AG04449 (cell line): ENCODE data around the gene NUP214.
"Not testable (repeated sequence)": the region's sequence is repeated elsewhere in the genome, so short reads cannot be mapped to it uniquely, and the experiment has no call there.

ENCODE experiments used
- CTCF ChIA-PET: fragments of 350-600 bp; formaldehyde crosslinking; extraction: SDS; loops from one replicate; lab custom pipeline; 2021; ENCODE audit warnings: antibody characterized with exemption; lab: Yijun Ruan, JAX
- POLR2A ChIA-PET: fragments of 400-600, 350-600 bp; formaldehyde crosslinking; extraction: SDS; loops from one replicate; lab custom pipeline; 2020; ENCODE audit warnings: antibody characterized with exemption, inconsistent platforms; lab: Yijun Ruan, JAX
- DNase-seq: peaks from one replicate; pipeline ENCODE4 v3.0.0-alpha.2; 2010; ENCODE audit warnings: low read depth, low spot score
- H3K4me3 ChIP-seq: 2 replicates; pipeline ENCODE4 v1.5.1; 2011; ENCODE audit warnings: low read depth, mild to moderate bottlenecking, control low read depth, low read length
- CTCF ChIP-seq: IDR thresholded peaks from one replicate; pipeline ENCODE4 v1.5.1; 2011; ENCODE audit warnings: mild to moderate bottlenecking, moderate library complexity, low read length, control low read depth, inconsistent platforms; ENCODE audit not compliant: insufficient read depth; ENCODE audit errors: missing control alignments

The NUP214 gene

GRCh38 chr9:131148966-131149687, 23.7 kb downstream of the NUP214 start:
- no peak for TF ChIP-seq CTCF
- DNase-seq = no peak
- CTCF ChIA-PET = interaction anchor here (1.0 kb wide), 3 partner anchors 11 to 187 kb away, joined by 3 to 6 read pairs (median 4); no protein-coding TSS in a partner anchor
- POLR2A ChIA-PET = interaction anchor here (0.6 kb wide), 1 partner anchor 224 kb away, joined by 4 read pairs; no protein-coding TSS in a partner anchor
- no peak overlapping the region for H3K4me3 ChIP-seq

- no peak for DNase-seq
- ChIA-PET POLR2A (interaction anchor here (0.6 kb wide), 2 partner anchors 224 to 570 kb away, joined by 3 to 4 read pairs; no protein-coding TSS in a partner anchor), CTCF (interaction anchor here (1.0 to 1.4 kb wide), 3 partner anchors 12 to 200 kb away, joined by 4 read pairs; no protein-coding TSS in a partner anchor)
- no peak overlapping the region for H3K4me3 ChIP-seq
- TF ChIP-seq CTCF = no peak
These were observed 24.3 kb downstream of the NUP214 start for GRCh38 chr9:131149688-131150053.

- no peak for TF ChIP-seq CTCF
- ChIA-PET POLR2A (no interaction called here), CTCF (interaction anchor here (0.8 kb wide), 1 partner anchor 11 kb away, joined by 3 read pairs; no protein-coding TSS in a partner anchor)
- DNase-seq = no peak
- H3K4me3 ChIP-seq = no peak overlapping the region
These were observed 28.2 kb downstream of the NUP214 start for GRCh38 chr9:131153595-131153994.

DNA sequence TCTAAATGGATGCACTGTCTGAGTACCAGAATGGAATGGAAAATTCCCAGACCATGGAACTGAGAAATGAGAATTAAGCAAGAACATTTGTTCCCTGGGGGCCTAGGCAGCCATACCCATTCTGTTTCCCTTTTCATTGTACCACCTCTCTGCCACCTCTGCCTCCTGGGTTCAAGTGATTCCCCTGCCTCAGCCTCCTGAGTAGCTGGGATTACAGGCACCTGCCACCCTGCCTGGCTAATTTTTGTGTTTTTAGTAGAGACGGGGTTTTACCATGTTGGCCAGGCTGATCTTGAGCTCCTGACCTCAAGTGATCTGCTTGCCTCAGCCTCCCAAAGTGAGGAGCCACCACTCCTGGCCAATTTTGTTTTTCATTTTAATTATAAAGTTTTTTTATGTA, 33.3 kb downstream of the NUP214 start:
- POLR2A ChIA-PET, H3K4me3 ChIP-seq, CTCF ChIA-PET, DNase-seq: not testable (repeated sequence)

DNA sequence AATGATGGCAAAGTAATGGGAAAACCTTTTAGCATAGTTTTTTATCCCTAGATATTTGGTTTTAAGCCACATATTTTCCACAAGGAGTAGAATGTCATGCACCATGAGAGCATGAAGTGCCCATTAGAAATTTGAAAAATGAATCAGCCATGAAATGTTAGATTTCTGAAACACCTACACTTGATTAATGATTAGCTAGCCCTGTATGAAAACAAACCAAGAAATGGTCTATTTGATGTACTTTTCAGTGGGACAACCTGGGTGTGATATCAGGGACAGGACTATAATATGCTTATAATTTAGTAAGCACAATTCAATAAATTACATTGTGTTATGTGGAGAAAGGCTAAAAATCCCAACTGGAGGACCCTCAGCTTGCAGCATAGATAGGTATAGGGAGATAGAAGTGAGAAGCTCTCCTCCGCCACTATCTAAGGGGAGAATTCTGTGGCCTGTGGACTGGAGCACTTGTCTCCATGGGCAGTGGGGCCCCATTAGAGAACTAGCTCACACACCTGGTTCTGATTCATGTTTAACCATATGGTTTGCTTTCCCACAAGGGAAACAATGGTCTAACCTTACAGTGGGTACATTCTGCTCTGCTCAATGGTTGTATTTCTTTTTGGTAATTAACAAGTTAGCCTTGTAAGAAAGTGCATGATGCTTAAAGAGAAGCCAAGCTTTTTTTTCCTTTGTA, 35.2 kb downstream of the NUP214 start:
- POLR2A ChIA-PET = no interaction called here
- no peak for TF ChIP-seq CTCF
- CTCF ChIA-PET = interaction anchor here (0.8 to 2.2 kb wide), 5 partner anchors 17 to 189 kb away, joined by 3 to 7 read pairs (median 3); no protein-coding TSS in a partner anchor
- no peak overlapping the region for H3K4me3 ChIP-seq
- DNase-seq = no peak

GRCh38 chr9:131161585-131161984, 36.2 kb downstream of the NUP214 start:
- POLR2A ChIA-PET = no interaction called here
- no peak overlapping the region for H3K4me3 ChIP-seq
- CTCF ChIA-PET = interaction anchor here (1.6 to 4.4 kb wide), 3 partner anchors 17 to 188 kb away, joined by 7 to 31 read pairs (median 7); no protein-coding TSS in a partner anchor
- TF ChIP-seq CTCF = no peak
- no peak for DNase-seq
